Testis (tissue), 3 donors: ENCODE data around the gene PCCA. TPM values are rescaled to one million over a fixed set of nuclear protein-coding genes. Genes with fewer than 3 reads are reported as not detected.

Source experiments
- DNase-seq: peaks from one replicate; pipeline ENCODE4 v3.0.0-alpha.2; 2019
- H3K27ac ChIP-seq, 2 donors: fragments of 200-600 bp; sonication (generic); one replicate each; pipeline ENCODE4 v1.5.1; 2019
- H3K27me3 ChIP-seq: fragments of 200-600 bp; sonication (generic); one replicate; pipeline ENCODE4 v1.5.1; 2019
- H3K36me3 ChIP-seq: fragments of 200-600 bp; sonication (generic); one replicate; pipeline ENCODE4 v1.5.1; 2017; ENCODE audit warnings: low read depth; ENCODE audit errors: missing control alignments
- H3K4me1 ChIP-seq: fragments of 200-600 bp; sonication (generic); one replicate; pipeline ENCODE4 v1.5.1; 2019
- H3K4me3 ChIP-seq, 2 donors: fragments of 200-600 bp; sonication (generic); one replicate each; pipeline ENCODE4 v1.5.1; 2017 to 2019
- H3K9me3 ChIP-seq: fragments of 200-600 bp; sonication (generic); one replicate; pipeline ENCODE4 v1.5.1; 2017
- CTCF ChIP-seq, 3 experiments: fragments of 450-650 bp in 2 of 3; fragments of 200-600 bp in 1 of 3; sonication (generic) in 1 of 3; IDR thresholded peaks; one replicate each; pipeline ENCODE4 v1.5.1; 2016 to 2019; ENCODE audit warnings: antibody characterized with exemption in 3 of 3, mild to moderate bottlenecking in 2 of 3, moderate library complexity in 1 of 3
- POLR2A ChIP-seq: fragments of 450-650 bp; IDR thresholded peaks from one replicate; pipeline ENCODE4 v1.6.1; 2017; ENCODE audit warnings: antibody characterized with exemption, mild to moderate bottlenecking, moderate library complexity
- WGBS, 2 donors: methylation state at CpG; one replicate each; pipeline ENCODE4 v1.1.5; 2018; 5-methylcytosine and 5-hydroxymethylcytosine counted together
- intact Hi-C: fragments of 100-400 bp; cut with DNase I; formaldehyde crosslinking; loops from one replicate; pipeline ENCODE4 v1.15.1; 2023; ENCODE audit warnings: low total_unique reads
- polyA plus RNA-seq: library from polyadenylated mRNA; stranded (reverse); fragments of 350-450 nt; fragmentation: Illumina TruSeq; extraction: RNeasy Lipid Tissue Mini Kit (QIAGEN cat#74804); gene quantifications from one replicate; pipeline ENCODE4 v1.2.3, GENCODE V29; 2014; ENCODE audit warnings: low read depth, low replicate concordance; ENCODE audit not compliant: insufficient read depth
- total RNA-seq, 2 donors: library from RNA; depleted of rRNA; stranded (reverse); fragments of >200 nt; gene quantifications; one replicate each; pipeline ENCODE4 v1.2.3, GENCODE V29; 2016

Gene PCCA
- total and polyA plus RNA-seq, 3 donors from 2014 or later = 17.9 to 56.2 (median 39.2) TPM

DNA sequence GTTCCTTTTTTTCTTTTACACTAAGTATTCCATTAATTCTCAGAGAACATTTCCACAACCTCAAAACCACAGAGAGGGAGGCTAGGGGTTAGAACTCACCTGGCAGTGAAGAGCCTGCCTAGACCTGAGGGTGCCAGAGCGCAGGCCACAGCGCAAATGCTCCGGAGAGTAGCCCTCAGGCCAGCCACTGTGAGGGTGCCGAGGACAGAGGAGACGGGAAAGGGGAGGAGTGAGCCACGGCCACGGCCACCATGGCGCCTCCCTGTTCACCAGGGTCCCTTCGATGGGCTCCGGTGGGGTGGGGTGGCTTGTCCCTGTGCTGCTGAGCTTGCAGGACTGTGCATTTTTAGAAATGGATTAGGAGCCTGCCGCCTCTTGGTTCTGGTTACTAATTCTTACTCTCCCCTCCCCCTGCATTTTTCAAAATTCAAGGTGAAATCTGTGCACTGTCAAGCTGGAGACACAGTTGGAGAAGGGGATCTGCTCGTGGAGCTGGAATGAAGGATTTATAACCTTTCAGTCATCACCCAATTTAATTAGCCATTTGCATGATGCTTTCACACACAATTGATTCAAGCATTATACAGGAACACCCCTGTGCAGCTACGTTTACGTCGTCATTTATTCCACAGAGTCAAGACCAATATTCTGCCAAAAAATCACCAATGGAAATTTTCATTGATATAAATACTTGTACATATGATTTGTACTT is 440.9 kb downstream of the PCCA start:
- Histone ChIP-seq H3K4me1 (peaks cover 7% of the 10 kb centered on the region), H3K27me3 (no peaks in the 10 kb centered on the region), H3K4me3 (no peak overlapping the region), H3K27ac (peak overlapping the region; percentile 26 to 66), H3K36me3 (no peaks in the 10 kb centered on the region), H3K9me3 (no peaks in the 10 kb centered on the region)
- TF ChIP-seq CTCF (IDR thresholded peaks at IDR 0.05) = no peak
- no peak for TF ChIP-seq POLR2A
- no peak for DNase-seq
- WGBS, 2 donors = 94 to 99% methylated on average over 10 to 15 of the region's 15 CpGs
- intact Hi-C loops = no loop called here

DNA sequence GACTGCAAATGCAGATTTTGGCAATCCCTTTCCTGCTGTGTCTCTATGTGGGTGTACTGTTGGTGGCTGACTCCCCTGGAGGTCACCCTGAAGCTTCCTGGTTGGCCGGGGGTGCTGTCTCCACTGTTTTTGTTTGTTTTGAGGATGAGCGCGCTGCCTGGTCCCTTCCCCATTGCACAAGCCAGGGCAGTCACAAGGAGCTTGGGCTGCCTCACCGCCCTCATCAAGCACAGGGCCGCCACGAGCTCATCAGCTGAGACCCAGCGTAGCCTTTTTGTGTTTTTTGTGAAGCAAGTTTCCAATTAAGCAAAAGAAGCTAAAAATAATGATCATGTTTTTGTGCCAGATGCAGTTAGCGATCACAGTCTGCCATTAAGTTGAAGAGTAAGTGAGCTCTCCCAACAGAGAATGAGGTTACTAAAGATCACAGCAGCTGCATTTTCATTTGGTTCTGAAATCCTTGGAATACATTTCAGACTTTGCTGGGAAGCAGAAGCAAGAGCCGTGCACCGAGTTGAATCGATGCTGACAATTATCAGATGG is 441.8 kb downstream of the PCCA start:
- peak overlapping the region; percentile 26 to 66 for H3K27ac ChIP-seq
- intact Hi-C loops = no loop called here
- H3K36me3 ChIP-seq = no peaks in the 10 kb centered on the region
- TF ChIP-seq POLR2A (no peak), CTCF (IDR thresholded peaks at IDR 0.05) (no peak)
- no peaks in the 10 kb centered on the region for H3K27me3 ChIP-seq
- no peak overlapping the region for H3K4me3 ChIP-seq
- peak; percentile 80 for DNase-seq
- H3K9me3 ChIP-seq = no peaks in the 10 kb centered on the region
- H3K4me1 ChIP-seq = peaks cover 7% of the 10 kb centered on the region
- WGBS, 2 donors = 50 to 63% methylated on average over 11 of the region's 11 CpGs

GRCh38 chr13:100532090-100532766 is 443.3 kb downstream of the PCCA start:
- no peak for DNase-seq
- Histone ChIP-seq H3K27me3 (no peaks in the 10 kb centered on the region), H3K4me3 (peak overlapping the region in 1 of 2 donors; percentile 28), H3K4me1 (peaks cover 7% of the 10 kb centered on the region), H3K9me3 (no peaks in the 10 kb centered on the region), H3K27ac (no peak overlapping the region), H3K36me3 (no peaks in the 10 kb centered on the region)
- 60 to 77% methylated on average over 4 to 59 of the region's 60 CpGs for WGBS, 2 donors
- intact Hi-C loops = no loop called here
- TF ChIP-seq POLR2A = no peak
- no peak for TF ChIP-seq CTCF (IDR thresholded peaks at IDR 0.05)

DNA sequence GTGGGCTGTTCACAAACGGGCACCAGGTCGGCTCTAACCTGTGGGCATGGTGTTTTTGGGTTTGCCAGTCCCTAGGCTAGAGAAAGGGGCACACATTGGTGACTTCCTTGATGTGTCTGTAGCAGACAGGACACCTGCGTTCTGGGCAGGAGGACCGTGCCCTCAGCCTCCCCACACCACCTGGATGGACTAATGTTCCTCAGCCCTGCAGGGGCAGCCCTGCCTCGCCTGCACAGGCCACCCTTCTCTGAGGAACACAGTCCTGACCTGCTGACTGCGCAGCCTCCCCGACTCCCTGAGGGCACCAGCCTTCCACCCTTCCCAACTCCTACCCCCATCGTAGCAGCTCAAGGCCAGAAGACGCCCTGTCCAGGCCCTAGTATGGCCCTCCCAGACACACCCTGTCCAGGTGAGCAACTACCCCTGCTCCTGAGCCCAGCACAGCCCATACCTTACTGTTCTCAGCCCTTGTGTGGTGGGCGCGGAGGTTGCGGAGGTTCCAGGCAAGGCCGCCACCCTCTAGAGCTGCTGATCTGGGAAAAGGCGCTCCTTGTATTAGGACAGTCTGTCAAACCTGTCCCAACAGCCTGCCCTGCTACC is 444.0 kb downstream of the PCCA start:
- intact Hi-C loops = no loop called here
- TF ChIP-seq POLR2A (no peak), CTCF (IDR thresholded peaks at IDR 0.05) (no peak)
- H3K27me3 ChIP-seq = no peaks in the 10 kb centered on the region
- H3K36me3 ChIP-seq = no peaks in the 10 kb centered on the region
- no peaks in the 10 kb centered on the region for H3K9me3 ChIP-seq
- H3K4me3 ChIP-seq = no peak overlapping the region
- peaks cover 7% of the 10 kb centered on the region for H3K4me1 ChIP-seq
- DNase-seq = no peak
- no peak overlapping the region for H3K27ac ChIP-seq
- WGBS, 2 donors = 73 to 83% methylated on average over 13 to 14 of the region's 14 CpGs
